T-helper 17 cell (primary cell): ENCODE data around the gene MOGAT3. TPM values are rescaled to one million over a fixed set of nuclear protein-coding genes. Genes with fewer than 3 reads are reported as not detected.

Experiments used
- total RNA-seq, 4 donors: library from RNA in 2 of 4; stranded (reverse) in 2 of 4; gene quantifications; one replicate each; pipeline ENCODE4 v1.2.3 and lab custom pipeline; 2022 to 2026

MOGAT3 gene
- total RNA-seq, 2 donors from 2014 or later: not detected

Other genes with a start within 250 kb of the MOGAT3 start
- 1 to 10 TPM in 1 of 2 donors, not detected in 1; 1.1 TPM for gene MUC12, start 231.5 kb downstream of the MOGAT3 start, total RNA-seq
- not detected for gene MUC17, start 181.0 kb downstream of the MOGAT3 start, total RNA-seq
- gene TRIM56, start 115.6 kb downstream of the MOGAT3 start, total RNA-seq: 10 to 100 TPM; 38.4 to 46.6 TPM
- gene SERPINE1, start 73.9 kb downstream of the MOGAT3 start, total RNA-seq: 1 to 10 TPM in 1 of 2 donors, under 1 TPM in 1; 0.32 to 2.5 TPM
- gene AP1S1, start 46.6 kb downstream of the MOGAT3 start, total RNA-seq: 10 to 100 TPM in 1 of 2 donors, 1 to 10 TPM in 1; 9.7 to 11.7 TPM
- not detected for gene VGF, start 35.5 kb downstream of the MOGAT3 start, total RNA-seq
- not detected for gene NAT16, start 20.7 kb downstream of the MOGAT3 start, total RNA-seq
- gene PLOD3, start 16.5 kb upstream of the MOGAT3 start, total RNA-seq: 10 to 100 TPM; 39.0 to 44.7 TPM
- 10 to 100 TPM; 38.7 to 42.4 TPM for gene ZNHIT1, start 17.1 kb upstream of the MOGAT3 start, total RNA-seq
- gene CLDN15, start 36.8 kb upstream of the MOGAT3 start, total RNA-seq: 10 to 100 TPM; 17.3 to 23.0 TPM
- 10 to 100 TPM; 80.5 to 90.7 TPM for gene FIS1, start 44.0 kb upstream of the MOGAT3 start, total RNA-seq
- 1 to 10 TPM; 5.2 to 6.0 TPM for gene IFT22, start 120.8 kb upstream of the MOGAT3 start, total RNA-seq
- not detected for gene COL26A1, start 161.8 kb upstream of the MOGAT3 start, total RNA-seq